HG02943 (cell line): ENCODE data around the gene EIF4G2.
A peak's percentile ranks its signal among the peaks of the same experiment; 100 is the strongest.

Source experiments
- ATAC-seq: cut with Tn5 transposase; IDR thresholded peaks from one replicate; pipeline ENCODE4 v1.9.1; 2021; ENCODE audit warnings: mild to moderate bottlenecking, low read depth, moderate library complexity; ENCODE audit not compliant: unreplicated experiment

EIF4G2 gene

GRCh38 chr11:10777806-10778205 is 30.9 kb downstream of the EIF4G2 start:
- ATAC-seq = no peak

- no peak for ATAC-seq
These were observed 31.3 kb downstream of the EIF4G2 start for GRCh38 chr11:10777393-10777793.

GRCh38 chr11:10774811-10775210 is 33.9 kb downstream of the EIF4G2 start:
- no peak for ATAC-seq

GRCh38 chr11:10771457-10771856 is 37.3 kb downstream of the EIF4G2 start:
- ATAC-seq = no peak

- ATAC-seq = no peak
These were observed 38.0 kb downstream of the EIF4G2 start for GRCh38 chr11:10770626-10771254.

GRCh38 chr11:10764412-10764811 is 44.3 kb downstream of the EIF4G2 start:
- no peak for ATAC-seq

- ATAC-seq = no peak
These were observed 45.0 kb downstream of the EIF4G2 start for GRCh38 chr11:10763766-10764165.

- no peak for ATAC-seq
These were observed 45.8 kb downstream of the EIF4G2 start for GRCh38 chr11:10762913-10763421.

- ATAC-seq = peak; percentile 81
These were observed 46.5 kb downstream of the EIF4G2 start for GRCh38 chr11:10762185-10762584.

- ATAC-seq = no peak
These were observed 47.5 kb downstream of the EIF4G2 start for GRCh38 chr11:10761085-10761698.

- no peak for ATAC-seq
These were observed 49.8 kb downstream of the EIF4G2 start for GRCh38 chr11:10758957-10759356.

GRCh38 chr11:10752486-10752885 is 56.2 kb downstream of the EIF4G2 start:
- no peak for ATAC-seq

GRCh38 chr11:10752061-10752460 is 56.7 kb downstream of the EIF4G2 start:
- no peak for ATAC-seq

GRCh38 chr11:10751581-10751940 is 57.2 kb downstream of the EIF4G2 start:
- peak; percentile 28 for ATAC-seq

- peak; percentile 92 for ATAC-seq
These were observed 57.7 kb downstream of the EIF4G2 start, which contains the start of gene CTR9 for GRCh38 chr11:10750838-10751580. CTR9 (plus strand) TSS chr11:10751246; CDS start chr11:10751413, 167 bp downstream.

- no peak for ATAC-seq
These were observed 59.2 kb downstream of the EIF4G2 start for GRCh38 chr11:10749476-10749875.

- no peak for ATAC-seq
These were observed 61.0 kb downstream of the EIF4G2 start for GRCh38 chr11:10747733-10748132.
